Keratinocyte (primary cell): ENCODE data around the gene DCHS1. TPM values are rescaled to one million over a fixed set of nuclear protein-coding genes. Genes with fewer than 3 reads are reported as not detected.

Experiments used
- DNase-seq: peaks from one replicate; pipeline ENCODE4 v3.0.0-alpha.2; 2011; ENCODE audit warnings: low read depth, missing footprints, low spot score
- FAIRE-seq: peaks from 2 replicates; lab custom pipeline; 2011; peaks lifted over from hg19 to GRCh38; lab: Jason Lieb, UNC
- H2AFZ ChIP-seq: 2 replicates; pipeline ENCODE4 v1.6.0; 2012; ENCODE audit warnings: low read length, control low read depth, inconsistent platforms; ENCODE audit not compliant: control insufficient read depth
- H3K27ac ChIP-seq: 2 replicates; pipeline ENCODE4 v1.5.1; 2011; ENCODE audit warnings: low read length; ENCODE audit not compliant: control insufficient read depth, insufficient read depth
- H3K27me3 ChIP-seq: 3 replicates; pipeline ENCODE4 v1.6.0; 2011; ENCODE audit warnings: low read length; ENCODE audit not compliant: control insufficient read depth, insufficient read depth; ENCODE audit errors: extremely low read depth
- H3K36me3 ChIP-seq, 2 experiments: 2 replicates in 1 of 2; 3 replicates in 1 of 2; pipeline ENCODE4 v1.5.1; 2011; ENCODE audit warnings: low read length in 2 of 2, mild to moderate bottlenecking in 1 of 2; ENCODE audit not compliant: control insufficient read depth in 2 of 2, insufficient read depth in 2 of 2; ENCODE audit errors: extremely low read depth in 1 of 2
- H3K4me1 ChIP-seq: 3 replicates; pipeline ENCODE4 v1.5.1; 2011; ENCODE audit warnings: low read length; ENCODE audit not compliant: control insufficient read depth, insufficient read depth; ENCODE audit errors: extremely low read depth
- H3K4me2 ChIP-seq: 3 replicates; pipeline ENCODE4 v1.6.0; 2011; ENCODE audit warnings: low read depth, low read length; ENCODE audit not compliant: control insufficient read depth, insufficient read depth; ENCODE audit errors: extremely low read depth
- H3K4me3 ChIP-seq, 3 experiments: fragments of 200-600 bp in 1 of 3; sonication (generic) in 1 of 3; 2 replicates in 2 of 3; 3 replicates in 1 of 3; pipeline ENCODE4 v1.5.1; 2011 to 2016; ENCODE audit warnings: low read length in 3 of 3, mild to moderate bottlenecking in 3 of 3, control low read depth in 2 of 3, inconsistent platforms in 1 of 3, low read depth in 1 of 3, mixed read lengths in 1 of 3, mixed run types in 1 of 3, moderate library complexity in 1 of 3; ENCODE audit not compliant: control insufficient read depth in 2 of 3, insufficient read depth in 2 of 3; ENCODE audit errors: extremely low read depth in 1 of 3
- H3K79me2 ChIP-seq: 2 replicates; pipeline ENCODE4 v1.6.0; 2012; ENCODE audit warnings: low read length; ENCODE audit not compliant: control insufficient read depth, insufficient read depth
- H3K9ac ChIP-seq: 3 replicates; pipeline ENCODE4 v1.6.0; 2011; ENCODE audit warnings: low read length; ENCODE audit not compliant: control insufficient read depth, insufficient read depth; ENCODE audit errors: extremely low read depth
- H3K9me1 ChIP-seq: 3 replicates; pipeline ENCODE4 v1.6.0; 2011; ENCODE audit warnings: low read length; ENCODE audit not compliant: control insufficient read depth, insufficient read depth; ENCODE audit errors: extremely low read depth
- H3K9me3 ChIP-seq: 2 replicates; pipeline ENCODE4 v1.5.1; 2012; ENCODE audit warnings: low read depth, low read length; ENCODE audit not compliant: control insufficient read depth
- H4K20me1 ChIP-seq: 3 replicates; pipeline ENCODE4 v1.6.0; 2011; ENCODE audit warnings: low read length; ENCODE audit not compliant: control insufficient read depth, insufficient read depth; ENCODE audit errors: extremely low read depth
- EZH2 ChIP-seq: IDR thresholded peaks from one replicate; pipeline ENCODE4 v1.6.1; 2012; ENCODE audit warnings: inconsistent platforms, mild to moderate bottlenecking, low read length, moderate library complexity
- dilution Hi-C: fragments of 300-500 bp; cut with MboI; formaldehyde crosslinking; loops from one replicate; pipeline ENCODE4 v1.7.0; 2020; ENCODE audit warnings: low sequenced_read_pairs; ENCODE audit not compliant: extremely low pct_ligation_motif_present
- polyA plus RNA-seq, 5 experiments: library from polyadenylated mRNA; depleted of rRNA in 3 of 5; stranded (reverse) in 3 of 5; stranded (forward) in 1 of 5; unstranded in 1 of 5; fragments of >200 nt; gene quantifications; 1 replicate in 1 of 5; 2 replicates in 3 of 5; 3 replicates in 1 of 5; pipeline versions ENCODE4 v1.2.1 to v1.2.3, GENCODE V29; 2011 to 2012; ENCODE audit warnings: missing spikeins in 2 of 5, low read depth in 1 of 5, low replicate concordance in 1 of 5
- TF ChIP-seq, protein P1 (sequence below), 3 experiments: IDR thresholded peaks in 1 of 3; conservative IDR thresholded peaks in 1 of 3; optimal IDR thresholded peaks in 1 of 3; 2 replicates in 2 of 3; 3 replicates in 1 of 3; pipeline versions ENCODE3 to v1.5.1; 2011; ENCODE audit warnings: low read length in 3 of 3, mild to moderate bottlenecking in 3 of 3, moderate library complexity in 2 of 3, control low read depth in 1 of 3, inconsistent platforms in 1 of 3; ENCODE audit not compliant: insufficient read depth in 2 of 3; ENCODE audit errors: extremely low read depth in 1 of 3

Gene DCHS1
- polyA plus RNA-seq, 1 donor (not counting 4 experiments of a cell fraction or from before 2014, with no cell fraction given) = 0.03 TPM

DNA sequence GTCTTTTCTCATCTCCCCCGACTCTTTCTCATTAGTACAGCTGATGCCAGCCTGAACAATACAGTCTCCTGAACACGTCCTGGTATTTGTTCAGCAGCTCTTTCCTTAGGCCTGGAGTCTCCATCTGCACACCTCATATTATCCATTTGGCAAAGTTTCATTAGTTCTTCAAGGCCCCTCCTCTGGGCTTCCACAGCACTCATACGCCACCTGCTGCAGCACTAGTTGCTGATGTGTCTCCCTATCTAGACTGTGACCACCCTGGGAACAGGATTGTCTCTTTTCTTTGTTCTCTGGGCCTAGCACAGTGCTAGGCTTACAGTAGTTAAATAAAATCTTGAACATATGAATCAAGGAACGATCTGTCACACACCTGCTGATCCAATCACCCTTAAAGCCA is 17.2 kb downstream of the DCHS1 start:
- Histone ChIP-seq H3K9ac (no peak overlapping the region), H3K4me3 (no peak overlapping the region), H3K27me3 (no peaks in the 10 kb centered on the region), H3K79me2 (no peaks in the 10 kb centered on the region), H3K4me1 (no peaks in the 10 kb centered on the region), H3K9me1 (no peaks in the 10 kb centered on the region), H2AFZ (no peak overlapping the region), H4K20me1 (no peaks in the 10 kb centered on the region), H3K4me2 (no peak overlapping the region), H3K9me3 (no peaks in the 10 kb centered on the region), H3K36me3 (no peaks in the 10 kb centered on the region), H3K27ac (no peak overlapping the region)
- dilution Hi-C loops = no loop called here
- no peak for DNase-seq
- TF ChIP-seq, protein P1, sequence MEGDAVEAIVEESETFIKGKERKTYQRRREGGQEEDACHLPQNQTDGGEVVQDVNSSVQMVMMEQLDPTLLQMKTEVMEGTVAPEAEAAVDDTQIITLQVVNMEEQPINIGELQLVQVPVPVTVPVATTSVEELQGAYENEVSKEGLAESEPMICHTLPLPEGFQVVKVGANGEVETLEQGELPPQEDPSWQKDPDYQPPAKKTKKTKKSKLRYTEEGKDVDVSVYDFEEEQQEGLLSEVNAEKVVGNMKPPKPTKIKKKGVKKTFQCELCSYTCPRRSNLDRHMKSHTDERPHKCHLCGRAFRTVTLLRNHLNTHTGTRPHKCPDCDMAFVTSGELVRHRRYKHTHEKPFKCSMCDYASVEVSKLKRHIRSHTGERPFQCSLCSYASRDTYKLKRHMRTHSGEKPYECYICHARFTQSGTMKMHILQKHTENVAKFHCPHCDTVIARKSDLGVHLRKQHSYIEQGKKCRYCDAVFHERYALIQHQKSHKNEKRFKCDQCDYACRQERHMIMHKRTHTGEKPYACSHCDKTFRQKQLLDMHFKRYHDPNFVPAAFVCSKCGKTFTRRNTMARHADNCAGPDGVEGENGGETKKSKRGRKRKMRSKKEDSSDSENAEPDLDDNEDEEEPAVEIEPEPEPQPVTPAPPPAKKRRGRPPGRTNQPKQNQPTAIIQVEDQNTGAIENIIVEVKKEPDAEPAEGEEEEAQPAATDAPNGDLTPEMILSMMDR (optimal IDR thresholded peaks at IDR 0.05 in 1 of 3, IDR thresholded peaks at IDR 0.05 in 1 of 3, conservative IDR thresholded peaks at IDR 0.05 in 1 of 3; ENCODE audit: extremely low read depth in 1 of 3, insufficient read depth in 2 of 3, low read length in 3 of 3) = peak in 1 of 3 experiments; percentile 9
- TF ChIP-seq EZH2 = no peak
- FAIRE-seq = no peak

- Histone ChIP-seq H2AFZ (no peak overlapping the region), H3K27me3 (no peaks in the 10 kb centered on the region), H3K36me3 (no peaks in the 10 kb centered on the region), H3K9ac (no peak overlapping the region), H3K79me2 (no peaks in the 10 kb centered on the region), H4K20me1 (no peaks in the 10 kb centered on the region), H3K4me3 (no peak overlapping the region), H3K4me2 (no peak overlapping the region), H3K9me3 (no peaks in the 10 kb centered on the region), H3K27ac (no peak overlapping the region), H3K9me1 (no peaks in the 10 kb centered on the region), H3K4me1 (no peaks in the 10 kb centered on the region)
- no peak for DNase-seq
- TF ChIP-seq, protein P1 (optimal IDR thresholded peaks at IDR 0.05 in 1 of 3, IDR thresholded peaks at IDR 0.05 in 1 of 3, conservative IDR thresholded peaks at IDR 0.05 in 1 of 3; ENCODE audit: extremely low read depth in 1 of 3, insufficient read depth in 2 of 3, low read length in 3 of 3) = no peak
- no peak for TF ChIP-seq EZH2
- dilution Hi-C loops = no loop called here
- no peak for FAIRE-seq
Measured at GRCh38 chr11:6637871-6638270, 17.7 kb downstream of the DCHS1 start.
